Stimulated activated CD4-positive, alpha-beta T cell treated with anti-CD3 and anti-CD28 coated beads, Interleukin-15, amount 100 ng/mL, for 1 hour (primary cell): ENCODE results near the gene NPIPB13.
"Not testable (repeated sequence)": the region's sequence is repeated elsewhere in the genome, so short reads cannot be mapped to it uniquely, and the experiment has no call there.

Experiments
- DNase-seq, 2 donors: peaks; one replicate each; pipeline ENCODE4 v3.0.0-alpha.2; 2020; ENCODE audit warnings: low read depth in 1 of 2, low spot score in 1 of 2

The NPIPB13 gene

GRCh38 chr16:30248379-30248778, at the start of gene NPIPB13:
TSS of gene NPIPB13 (minus strand) at chr16:30248479. CDS start at chr16:30245573, 2,906 bp downstream.
- not testable (repeated sequence) for DNase-seq

GRCh38 chr16:30282357-30282756, 34.1 kb upstream of the NPIPB13 start:
- DNase-seq: not testable (repeated sequence)

GRCh38 chr16:30278523-30278922, 30.2 kb upstream of the NPIPB13 start:
- not testable (repeated sequence) for DNase-seq

GRCh38 chr16:30217082-30217481, 31.2 kb downstream of the NPIPB13 start:
- not testable (repeated sequence) for DNase-seq

GRCh38 chr16:30211414-30211813, 36.9 kb downstream of the NPIPB13 start:
- not testable (repeated sequence) for DNase-seq

GRCh38 chr16:30209032-30209431, 39.2 kb downstream of the NPIPB13 start:
- peak in 1 of 2 donors; percentile 36 for DNase-seq

- DNase-seq: not testable (repeated sequence)
Observed at GRCh38 chr16:30207063-30207704, 41.1 kb downstream of the NPIPB13 start.

GRCh38 chr16:30206252-30206651, 42.0 kb downstream of the NPIPB13 start:
- not testable (repeated sequence) for DNase-seq

- not testable (repeated sequence) for DNase-seq
Observed at GRCh38 chr16:30205541-30206236, 42.6 kb downstream of the NPIPB13 start.

GRCh38 chr16:30199608-30200343, 48.5 kb downstream of the NPIPB13 start:
- not testable (repeated sequence) for DNase-seq

- DNase-seq: not testable (repeated sequence)
Observed at GRCh38 chr16:30199049-30199448, 49.2 kb downstream of the NPIPB13 start, which contains the start of gene SULT1A3. TSS of gene SULT1A3 (plus strand) at chr16:30199255. CDS start at chr16:30200729, 1,474 bp downstream.
